Activated CD4-positive, CD25-positive, alpha-beta regulatory T cell treated with anti-CD3 and anti-CD28 coated beads, Interleukin-2, amount 50 U/mL, for 72 hours (primary cell): ENCODE results near the gene TREM1.
"Not testable (repeated sequence)": the region's sequence is repeated elsewhere in the genome, so short reads cannot be mapped to it uniquely, and the experiment has no call there.

Experiments
- DNase-seq: peaks from one replicate; pipeline ENCODE4 v3.0.0; 2021

TREM1 gene

GRCh38 chr6:41257369-41258195 lies 28.9 kb downstream of the TREM1 start:
- DNase-seq = no peak

GRCh38 chr6:41256383-41256782 lies 30.1 kb downstream of the TREM1 start:
- DNase-seq = no peak

GRCh38 chr6:41255638-41256246 lies 30.7 kb downstream of the TREM1 start:
- DNase-seq = no peak

- DNase-seq = no peak
Measured at GRCh38 chr6:41255110-41255509, 31.4 kb downstream of the TREM1 start.

- DNase-seq = no peak
Measured at GRCh38 chr6:41252401-41253169, 33.9 kb downstream of the TREM1 start.

GRCh38 chr6:41247882-41248705 lies 38.4 kb downstream of the TREM1 start:
- DNase-seq = no peak

- no peak for DNase-seq
Measured at GRCh38 chr6:41247288-41247865, 39.1 kb downstream of the TREM1 start.

GRCh38 chr6:41246529-41246928 lies 40.0 kb downstream of the TREM1 start:
- DNase-seq = not testable (repeated sequence)

- DNase-seq = no peak
Measured at GRCh38 chr6:41239467-41240159, 46.9 kb downstream of the TREM1 start.

- no peak for DNase-seq
Measured at GRCh38 chr6:41237128-41237527, 49.4 kb downstream of the TREM1 start.

GRCh38 chr6:41236276-41236675 lies 50.2 kb downstream of the TREM1 start:
- no peak for DNase-seq

GRCh38 chr6:41232667-41233066 lies 53.8 kb downstream of the TREM1 start:
- no peak for DNase-seq

- no peak for DNase-seq
Measured at GRCh38 chr6:41231246-41231645, 55.2 kb downstream of the TREM1 start.

- DNase-seq = no peak
Measured at GRCh38 chr6:41229721-41230120, 56.8 kb downstream of the TREM1 start.

GRCh38 chr6:41228616-41229015 lies 57.9 kb downstream of the TREM1 start:
- DNase-seq = no peak

- no peak for DNase-seq
Measured at GRCh38 chr6:41228096-41228495, 58.4 kb downstream of the TREM1 start, which contains the start of gene TREML4. TREML4 (plus strand) TSS chr6:41228349; CDS start chr6:41228428, 79 bp downstream.

- no peak for DNase-seq
Measured at GRCh38 chr6:41226752-41227151, 59.7 kb downstream of the TREM1 start.

- no peak for DNase-seq
Measured at GRCh38 chr6:41224800-41225199, 61.7 kb downstream of the TREM1 start.
